Gastroesophageal sphincter (tissue), 3 donors: Measurements from ENCODE around the gene GPX1.
"Not testable (repeated sequence)": the region's sequence is repeated elsewhere in the genome, so short reads cannot be mapped to it uniquely, and the experiment has no call there.

Experiments
- EP300 ChIP-seq: sonication (generic); formaldehyde crosslinking; IDR thresholded peaks from one replicate; pipeline ENCODE4 v1.6.1; 2017; ENCODE audit warnings: antibody characterized with exemption, mild to moderate bottlenecking
- TF ChIP-seq, protein P1 (sequence below), 4 experiments: fragments of 200-600 bp in 2 of 4; fragments of 450-650 bp in 2 of 4; sonication (generic) in 1 of 4; IDR thresholded peaks; one replicate each; pipeline ENCODE4 v1.5.1; 2017 to 2019; ENCODE audit warnings: antibody characterized with exemption in 4 of 4, mild to moderate bottlenecking in 2 of 4, moderate library complexity in 2 of 4

DNA sequence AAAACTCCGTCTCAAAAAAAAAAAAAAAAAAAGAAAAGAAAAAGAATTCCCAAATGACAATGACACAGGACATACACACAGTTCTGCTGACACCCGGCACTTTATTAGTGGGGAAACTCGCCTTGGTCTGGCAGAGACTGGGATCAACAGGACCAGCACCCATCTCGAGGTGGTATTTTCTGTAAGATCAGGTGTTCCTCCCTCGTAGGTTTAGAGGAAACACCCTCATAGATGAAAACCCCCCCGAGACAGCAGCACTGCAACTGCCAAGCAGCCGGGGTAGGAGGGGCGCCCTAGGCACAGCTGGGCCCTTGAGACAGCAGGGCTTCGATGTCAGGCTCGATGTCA lies 1.1 kb downstream of the GPX1 start:
- TF ChIP-seq, protein P1, sequence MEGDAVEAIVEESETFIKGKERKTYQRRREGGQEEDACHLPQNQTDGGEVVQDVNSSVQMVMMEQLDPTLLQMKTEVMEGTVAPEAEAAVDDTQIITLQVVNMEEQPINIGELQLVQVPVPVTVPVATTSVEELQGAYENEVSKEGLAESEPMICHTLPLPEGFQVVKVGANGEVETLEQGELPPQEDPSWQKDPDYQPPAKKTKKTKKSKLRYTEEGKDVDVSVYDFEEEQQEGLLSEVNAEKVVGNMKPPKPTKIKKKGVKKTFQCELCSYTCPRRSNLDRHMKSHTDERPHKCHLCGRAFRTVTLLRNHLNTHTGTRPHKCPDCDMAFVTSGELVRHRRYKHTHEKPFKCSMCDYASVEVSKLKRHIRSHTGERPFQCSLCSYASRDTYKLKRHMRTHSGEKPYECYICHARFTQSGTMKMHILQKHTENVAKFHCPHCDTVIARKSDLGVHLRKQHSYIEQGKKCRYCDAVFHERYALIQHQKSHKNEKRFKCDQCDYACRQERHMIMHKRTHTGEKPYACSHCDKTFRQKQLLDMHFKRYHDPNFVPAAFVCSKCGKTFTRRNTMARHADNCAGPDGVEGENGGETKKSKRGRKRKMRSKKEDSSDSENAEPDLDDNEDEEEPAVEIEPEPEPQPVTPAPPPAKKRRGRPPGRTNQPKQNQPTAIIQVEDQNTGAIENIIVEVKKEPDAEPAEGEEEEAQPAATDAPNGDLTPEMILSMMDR (IDR thresholded peaks at IDR 0.05) = not testable (repeated sequence)
- not testable (repeated sequence) for TF ChIP-seq EP300
